ENCODE data around the gene STK11. TPM values are rescaled to one million over a fixed set of nuclear protein-coding genes. Genes with fewer than 3 reads are reported as not detected.

Gene STK11
- total RNA-seq: 80.6 and 90.6 TPM in 2 replicates

GRCh38 chr19:1205114-1206099 is at the start of gene STK11:
Gene STK11 (plus strand): TSS chr19:1205778. CDS start chr19:1206914, 1,136 bp downstream.

GRCh38 chr19:1173845-1174809 is 31.5 kb upstream of the STK11 start, which contains the start of gene SBNO2:
Gene SBNO2 (minus strand): TSS chr19:1174268. CDS start chr19:1154276, 19,992 bp downstream.

GRCh38 chr19:1237754-1238368 is 32.3 kb downstream of the STK11 start, which contains the start of gene CBARP:
Gene CBARP (minus strand): TSS chr19:1238005. CDS start chr19:1236100, 1,905 bp downstream.

GRCh38 chr19:1241417-1242095 is 36.0 kb downstream of the STK11 start, which contains the start of gene ATP5F1D:
Gene ATP5F1D (plus strand): TSS chr19:1241751. CDS start chr19:1241851, 100 bp downstream.

GRCh38 chr19:1248139-1248785 is 42.7 kb downstream of the STK11 start, which contains the start of gene MIDN:
Gene MIDN (plus strand): TSS chr19:1248583. CDS start chr19:1250297, 1,714 bp downstream.

DNA sequence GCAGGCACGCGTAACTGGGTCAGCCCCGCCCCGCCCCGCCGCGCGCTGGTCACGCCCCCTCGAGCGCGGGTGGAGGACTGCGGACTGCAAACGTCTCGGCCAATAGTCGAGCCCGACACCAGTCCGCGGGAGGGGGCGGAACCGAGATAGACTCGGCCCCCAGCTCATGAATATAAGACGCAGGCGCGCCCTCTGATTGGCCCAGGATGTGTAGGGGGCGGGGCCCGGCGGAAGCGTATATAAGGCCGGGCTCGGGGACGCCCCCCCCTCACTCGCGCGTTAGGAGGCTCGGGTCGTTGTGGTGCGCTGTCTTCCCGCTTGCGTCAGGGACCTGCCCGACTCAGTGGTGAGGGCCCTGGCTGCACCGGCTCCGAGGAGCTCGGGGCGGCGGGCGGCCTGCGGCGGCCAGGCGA is 63.5 kb downstream of the STK11 start, which contains the start of gene CIRBP:
Gene CIRBP (plus strand): TSS at position 268 of the 413 bp plus-strand sequence. CDS start 1,602 bp downstream, outside the sequence.

GRCh38 chr19:1275260-1275975 is 69.8 kb downstream of the STK11 start, which contains the start of gene FAM174C:
Gene FAM174C (plus strand): TSS chr19:1275530. CDS start chr19:1275550, 20 bp downstream.

Other genes starting within 250 kb of the STK11 start
- gene WDR18, start 221.4 kb upstream of the STK11 start, total RNA-seq: 67.0 and 73.3 TPM in 2 replicates
- 0.09 and 0.33 TPM in 2 replicates for gene GRIN3B, start 205.4 kb upstream of the STK11 start, total RNA-seq
- 36.9 and 38.3 TPM in 2 replicates for gene TMEM259, start 184.7 kb upstream of the STK11 start, total RNA-seq
- gene RNU6-2, start 184.3 kb upstream of the STK11 start, total RNA-seq: not detected in 2 replicates
- gene CNN2, start 179.2 kb upstream of the STK11 start, total RNA-seq: 54.7 and 73.7 TPM in 2 replicates
- gene ABCA7, start 165.7 kb upstream of the STK11 start, total RNA-seq: 2.4 and 3.6 TPM in 2 replicates
- gene ARHGAP45, start 138.6 kb upstream of the STK11 start, total RNA-seq: 11.9 and 24.8 TPM in 2 replicates
- gene POLR2E, start 110.4 kb upstream of the STK11 start, total RNA-seq: 69.8 and 81.8 TPM in 2 replicates
- 369 and 438 TPM in 2 replicates for gene GPX4, start 101.8 kb upstream of the STK11 start, total RNA-seq
- gene SBNO2, start 31.5 kb upstream of the STK11 start, total RNA-seq: 14.4 and 15.9 TPM in 2 replicates
- 0.76 and 1.2 TPM in 2 replicates for gene CBARP, start 32.2 kb downstream of the STK11 start, total RNA-seq
- gene ATP5F1D, start 36.0 kb downstream of the STK11 start, total RNA-seq: 12.6 and 14.8 TPM in 2 replicates
- 5.4 and 7.2 TPM in 2 replicates for gene MIDN, start 42.8 kb downstream of the STK11 start, total RNA-seq
- 214 and 308 TPM in 2 replicates for gene CIRBP, start 63.6 kb downstream of the STK11 start, total RNA-seq
- 12.2 and 12.7 TPM in 2 replicates for gene FAM174C, start 69.8 kb downstream of the STK11 start, total RNA-seq
- gene EFNA2, start 80.1 kb downstream of the STK11 start, total RNA-seq: not detected in 2 replicates
- 63.5 and 98.7 TPM in 2 replicates for gene NDUFS7, start 178.1 kb downstream of the STK11 start, total RNA-seq
- 6.0 and 6.6 TPM in 2 replicates for gene GAMT, start 195.8 kb downstream of the STK11 start, total RNA-seq
- 56.1 and 65.0 TPM in 2 replicates for gene DAZAP1, start 201.8 kb downstream of the STK11 start, total RNA-seq
- 339 and 445 TPM in 2 replicates for gene RPS15, start 232.6 kb downstream of the STK11 start, total RNA-seq
- gene APC2, start 244.3 kb downstream of the STK11 start, total RNA-seq: under 0.01 TPM in 2 replicates

Data from dermis lymphatic vessel endothelial cell (primary cell).